OCI-LY7 (cell line): Measurements from ENCODE around the gene ARMH1.

Experiments used
- CTCF ChIP-seq: fragments of 200-600 bp; sonication (generic); conservative IDR thresholded peaks from 2 replicates; pipeline ENCODE4 v1.5.1; 2014; ENCODE audit warnings: mild to moderate bottlenecking, antibody characterized with exemption, low read length, moderate library complexity, mixed read lengths
- EZH2phosphoT487 ChIP-seq: fragments of 200-600 bp; sonication (generic); IDR thresholded peaks from 2 replicates; pipeline ENCODE4 v1.6.1; 2018; ENCODE audit warnings: low read depth, borderline replicate concordance, mild to moderate bottlenecking, mixed run types, antibody characterized with exemption, low read length, moderate library complexity, mixed read lengths

GRCh38 chr1:44747878-44748277, 73.4 kb downstream of the ARMH1 start:
- TF ChIP-seq CTCF (peak; percentile 39; the same call in 1 of the 2 replicates), EZH2phosphoT487 (no peak)
